GM19035 (cell line): ENCODE data around the gene ZNF789.

Experiments
- ATAC-seq: cut with Tn5 transposase; IDR thresholded peaks from one replicate; pipeline ENCODE4 v1.9.1; 2021; ENCODE audit not compliant: unreplicated experiment

ZNF789 gene

GRCh38 chr7:99457650-99458493 lies 14.8 kb upstream of the ZNF789 start:
- no peak for ATAC-seq

GRCh38 chr7:99459087-99459486 lies 13.6 kb upstream of the ZNF789 start:
- no peak for ATAC-seq

- ATAC-seq: no peak
These were observed 12.0 kb upstream of the ZNF789 start for GRCh38 chr7:99460651-99461050.

- ATAC-seq: no peak
These were observed 11.5 kb upstream of the ZNF789 start for GRCh38 chr7:99461221-99461620.

GRCh38 chr7:99465421-99465768 lies 7.3 kb upstream of the ZNF789 start:
- no peak for ATAC-seq

- ATAC-seq: no peak
These were observed 4.3 kb upstream of the ZNF789 start for GRCh38 chr7:99468336-99468918.

- ATAC-seq: no peak
These were observed 3.2 kb upstream of the ZNF789 start for GRCh38 chr7:99469381-99470065.

- ATAC-seq: peak; percentile 15
These were observed 566 bp downstream of the ZNF789 start for GRCh38 chr7:99473315-99473596.

GRCh38 chr7:99476107-99476506 lies 3.4 kb downstream of the ZNF789 start:
- no peak for ATAC-seq

GRCh38 chr7:99478464-99479440 lies 6.1 kb downstream of the ZNF789 start:
- ATAC-seq: no peak

- ATAC-seq: no peak
These were observed 12.4 kb downstream of the ZNF789 start for GRCh38 chr7:99485094-99485493.

GRCh38 chr7:99489235-99489634 lies 16.5 kb downstream of the ZNF789 start:
- ATAC-seq: no peak

GRCh38 chr7:99490878-99491277 lies 18.2 kb downstream of the ZNF789 start:
- no peak for ATAC-seq

GRCh38 chr7:99493823-99494222 lies 21.1 kb downstream of the ZNF789 start:
- no peak for ATAC-seq

GRCh38 chr7:99497766-99498545 lies 25.3 kb downstream of the ZNF789 start:
- no peak for ATAC-seq

- no peak for ATAC-seq
These were observed 25.9 kb downstream of the ZNF789 start for GRCh38 chr7:99498546-99498944.

GRCh38 chr7:99499371-99499720 lies 26.7 kb downstream of the ZNF789 start:
- peak; percentile 14 for ATAC-seq

- ATAC-seq: peak; percentile 44
These were observed 27.3 kb downstream of the ZNF789 start, which contains the start of gene ZNF394 for GRCh38 chr7:99499721-99500636. Gene ZNF394 (minus strand): TSS chr7:99500281. CDS start chr7:99500093, 188 bp downstream.

- no peak for ATAC-seq
These were observed 27.9 kb downstream of the ZNF789 start for GRCh38 chr7:99500637-99501009.
